ENCODE measurements around the gene FSIP1.

GRCh38 chr15:39752991-39753390 lies 29.6 kb downstream of the FSIP1 start:
- TF ChIP-seq JUN (CRISPR knock-in tag; IDR thresholded peaks at IDR 0.05), result no peak
- no peak for TF ChIP-seq GABPB1 (CRISPR knock-in tag; IDR thresholded peaks at IDR 0.05)
- no peak for TF ChIP-seq CTCF (IDR thresholded peaks at IDR 0.05)
- no peak for TF ChIP-seq MAX (CRISPR knock-in tag; IDR thresholded peaks at IDR 0.05)
- no peak for TF ChIP-seq USF2 (CRISPR knock-in tag; IDR thresholded peaks at IDR 0.05)
- no peak for TF ChIP-seq MXD4 (CRISPR knock-in tag; IDR thresholded peaks at IDR 0.05; ENCODE audit: borderline replicate concordance)
- no peak for TF ChIP-seq CBFB (CRISPR knock-in tag; IDR thresholded peaks at IDR 0.05; ENCODE audit: low read depth)
- no peak for TF ChIP-seq PRDM15 (CRISPR knock-in tag; IDR thresholded peaks at IDR 0.05)
- no peak for TF ChIP-seq NFE2L1 (CRISPR knock-in tag; IDR thresholded peaks at IDR 0.05)
